Measurements from ENCODE around the gene SNORC. TPM values are rescaled to one million over a fixed set of nuclear protein-coding genes. Genes with fewer than 3 reads are reported as not detected.

The SNORC gene
- total and polyA plus RNA-seq, 10 of the 15 experiments (the other 5 are each of a cell fraction or from before 2014, with no cell fraction given), result 0.04 to 0.74 (median 0.45) TPM; not detected in 4

- Histone ChIP-seq H3K79me2 (ENCODE audit: control insufficient read depth, insufficient read depth, low read length) (no peaks in the 10 kb centered on the region), H3K4me3 (no peak overlapping the region), H2AFZ (ENCODE audit: control insufficient read depth, low read depth, low read length) (no peak overlapping the region), H3K4me1 (ENCODE audit: control insufficient read depth, insufficient read depth, low read length) (no peaks in the 10 kb centered on the region), H3K4me2 (ENCODE audit: control insufficient read depth, insufficient read depth) (no peak overlapping the region), H3K36me3 (ENCODE audit: control insufficient read depth in 2 of 2, insufficient read depth in 2 of 2, low read length in 1 of 2) (peaks cover 6 to 17% of the 10 kb centered on the region in 2 experiments; a peak in 3 of 4 replicates), H3K27ac (ENCODE audit: control insufficient read depth, insufficient read depth) (no peak overlapping the region), H3K9me3 (replicated peaks; ENCODE audit: control insufficient read depth, insufficient read depth, low read length) (no peaks in the 10 kb centered on the region), H3K9ac (ENCODE audit: control insufficient read depth, insufficient read depth, low read length) (no peak overlapping the region), H3K27me3 (replicated peaks in 1 of 2; ENCODE audit: control insufficient read depth in 2 of 2, insufficient read depth in 2 of 2, low read length in 1 of 2) (no peaks in the 10 kb centered on the region), H4K20me1 (ENCODE audit: control insufficient read depth, insufficient read depth) (no peaks in the 10 kb centered on the region)
- no peak for FAIRE-seq
- TF ChIP-seq HSF1 (IDR thresholded peaks at IDR 0.05; ENCODE audit: low read depth, low read length) (no peak), SMAD5 (IDR thresholded peaks at IDR 0.05; ENCODE audit: low read depth) (no peak), SREBF1 (IDR thresholded peaks at IDR 0.05; ENCODE audit: low read length) (no peak), ZNF384 (IDR thresholded peaks at IDR 0.05; ENCODE audit: borderline replicate concordance, low read depth, low read length) (no peak), BMI1 (IDR thresholded peaks at IDR 0.05; ENCODE audit: borderline replicate concordance) (no peak), POLR2A (IDR thresholded peaks at IDR 0.05; ENCODE audit: low read depth, low read length) (no peak), SUZ12 (IDR thresholded peaks at IDR 0.05; ENCODE audit: unreplicated experiment) (no peak)
- TF ChIP-seq, protein P1, sequence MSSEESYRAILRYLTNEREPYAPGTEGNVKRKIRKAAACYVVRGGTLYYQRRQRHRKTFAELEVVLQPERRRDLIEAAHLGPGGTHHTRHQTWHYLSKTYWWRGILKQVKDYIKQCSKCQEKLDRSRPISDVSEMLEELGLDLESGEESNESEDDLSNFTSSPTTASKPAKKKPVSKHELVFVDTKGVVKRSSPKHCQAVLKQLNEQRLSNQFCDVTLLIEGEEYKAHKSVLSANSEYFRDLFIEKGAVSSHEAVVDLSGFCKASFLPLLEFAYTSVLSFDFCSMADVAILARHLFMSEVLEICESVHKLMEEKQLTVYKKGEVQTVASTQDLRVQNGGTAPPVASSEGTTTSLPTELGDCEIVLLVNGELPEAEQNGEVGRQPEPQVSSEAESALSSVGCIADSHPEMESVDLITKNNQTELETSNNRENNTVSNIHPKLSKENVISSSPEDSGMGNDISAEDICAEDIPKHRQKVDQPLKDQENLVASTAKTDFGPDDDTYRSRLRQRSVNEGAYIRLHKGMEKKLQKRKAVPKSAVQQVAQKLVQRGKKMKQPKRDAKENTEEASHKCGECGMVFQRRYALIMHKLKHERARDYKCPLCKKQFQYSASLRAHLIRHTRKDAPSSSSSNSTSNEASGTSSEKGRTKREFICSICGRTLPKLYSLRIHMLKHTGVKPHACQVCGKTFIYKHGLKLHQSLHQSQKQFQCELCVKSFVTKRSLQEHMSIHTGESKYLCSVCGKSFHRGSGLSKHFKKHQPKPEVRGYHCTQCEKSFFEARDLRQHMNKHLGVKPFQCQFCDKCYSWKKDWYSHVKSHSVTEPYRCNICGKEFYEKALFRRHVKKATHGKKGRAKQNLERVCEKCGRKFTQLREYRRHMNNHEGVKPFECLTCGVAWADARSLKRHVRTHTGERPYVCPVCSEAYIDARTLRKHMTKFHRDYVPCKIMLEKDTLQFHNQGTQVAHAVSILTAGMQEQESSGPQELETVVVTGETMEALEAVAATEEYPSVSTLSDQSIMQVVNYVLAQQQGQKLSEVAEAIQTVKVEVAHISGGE (CRISPR knock-in tag; IDR thresholded peaks at IDR 0.05), result no peak
- no peak for DNase-seq (ENCODE audit: low read depth, low spot score)
- ChIA-PET CTCF (interaction anchor here (1.0 to 1.7 kb wide), 2 partner anchors 172 to 197 kb away, joined by 3 to 8 read pairs; no protein-coding TSS in a partner anchor), RAD21 (ENCODE audit: unreplicated experiment) (interaction anchor here (1.4 kb wide), 1 partner anchor 196 kb away, joined by 3 read pairs; no protein-coding TSS in a partner anchor), SMC1A (ENCODE audit: uncharacterized antibody, unreplicated experiment) (no interaction called here), POLR2A (no interaction called here)
- in situ Hi-C loops (cut with MboI) (no loop called here), intact Hi-C loops (cut with micrococcal nuclease; ENCODE audit: unreplicated experiment) (no loop called here)
- ATAC-seq, result no peak
- 86% methylated on average over 4 of the region's 4 CpGs for WGBS (ENCODE audit: insufficient coverage, insufficient replicate concordance, low lambda C conversion rate, missing lambda C conversion rate)
- BruUV-seq (replicated peaks), result no TSS peak
Measured at GRCh38 chr2:232857158-232857563, 12.9 kb upstream of the SNORC start.

Data from GM12878 (cell line).